GM20431 (cell line): ENCODE measurements around the gene CA12.

Experiments used
- in situ Hi-C: fragments of 300-500 bp; cut with MseI, MboI; formaldehyde crosslinking; loops from one replicate; pipeline ENCODE4 v1.15.0; 2020; ENCODE audit warnings: low sequenced_read_pairs; ENCODE audit not compliant: unreplicated experiment

Gene CA12

GRCh38 chr15:63284335-63284734, 97.3 kb downstream of the CA12 start:
- in situ Hi-C loops, result no loop called here

- in situ Hi-C loops, result no loop called here
Measured at GRCh38 chr15:63283126-63283525, 98.5 kb downstream of the CA12 start.

GRCh38 chr15:63277893-63278456, 103.7 kb downstream of the CA12 start:
- in situ Hi-C loops, result no loop called here

GRCh38 chr15:63277038-63277892, 104.4 kb downstream of the CA12 start, which contains the start of gene APH1B:
TSS of gene APH1B (plus strand) at chr15:63277605. CDS start at chr15:63277624, 19 bp downstream.
- in situ Hi-C loops, result no loop called here

GRCh38 chr15:63276342-63277037, 105.2 kb downstream of the CA12 start:
- in situ Hi-C loops, result no loop called here

- in situ Hi-C loops, result no loop called here
Measured at GRCh38 chr15:63274427-63274826, 107.2 kb downstream of the CA12 start.
